Stimulated activated CD4-positive, alpha-beta T cell treated with anti-CD3 and anti-CD28 coated beads, Interleukin-4, amount 100 ng/mL, for 1 hour (primary cell): ENCODE results near the gene AMIGO2.
"Not testable (repeated sequence)": the region's sequence is repeated elsewhere in the genome, so short reads cannot be mapped to it uniquely, and the experiment has no call there.

Experiments
- DNase-seq: peaks from one replicate; pipeline ENCODE4 v3.0.0-alpha.2; 2020

Gene AMIGO2

GRCh38 chr12:47071241-47071852 is 8.4 kb downstream of the AMIGO2 start:
- DNase-seq = no peak

- DNase-seq = no peak
Measured at GRCh38 chr12:47070310-47070709, 9.4 kb downstream of the AMIGO2 start.

GRCh38 chr12:47068539-47068938 is 11.2 kb downstream of the AMIGO2 start:
- no peak for DNase-seq

GRCh38 chr12:47067771-47068431 is 11.9 kb downstream of the AMIGO2 start:
- no peak for DNase-seq

- DNase-seq = no peak
Measured at GRCh38 chr12:47067176-47067575, 12.6 kb downstream of the AMIGO2 start.

GRCh38 chr12:47066278-47067025 is 13.3 kb downstream of the AMIGO2 start:
- DNase-seq = no peak

GRCh38 chr12:47065546-47065945 is 14.2 kb downstream of the AMIGO2 start:
- DNase-seq = no peak

GRCh38 chr12:47058640-47059039 is 21.1 kb downstream of the AMIGO2 start:
- not testable (repeated sequence) for DNase-seq

GRCh38 chr12:47056944-47057343 is 22.8 kb downstream of the AMIGO2 start:
- DNase-seq = not testable (repeated sequence)

GRCh38 chr12:47055856-47056255 is 23.9 kb downstream of the AMIGO2 start:
- DNase-seq = not testable (repeated sequence)

- DNase-seq = no peak
Measured at GRCh38 chr12:47054659-47055058, 25.1 kb downstream of the AMIGO2 start.

GRCh38 chr12:47053961-47054360 is 25.8 kb downstream of the AMIGO2 start:
- no peak for DNase-seq

- DNase-seq = no peak
Measured at GRCh38 chr12:47052274-47052673, 27.5 kb downstream of the AMIGO2 start.

GRCh38 chr12:47051291-47051690 is 28.5 kb downstream of the AMIGO2 start:
- DNase-seq = not testable (repeated sequence)

- DNase-seq = no peak
Measured at GRCh38 chr12:47048541-47048940, 31.2 kb downstream of the AMIGO2 start.

GRCh38 chr12:47041327-47041726 is 38.4 kb downstream of the AMIGO2 start:
- no peak for DNase-seq

GRCh38 chr12:47039756-47040155 is 40.0 kb downstream of the AMIGO2 start:
- DNase-seq = no peak

- DNase-seq = no peak
Measured at GRCh38 chr12:47039079-47039478, 40.7 kb downstream of the AMIGO2 start.

GRCh38 chr12:47038270-47038748 is 41.5 kb downstream of the AMIGO2 start:
- no peak for DNase-seq

- no peak for DNase-seq
Measured at GRCh38 chr12:47035484-47035883, 44.3 kb downstream of the AMIGO2 start.

GRCh38 chr12:47034661-47035060 is 45.1 kb downstream of the AMIGO2 start:
- no peak for DNase-seq

- no peak for DNase-seq
Measured at GRCh38 chr12:47033789-47034555, 45.8 kb downstream of the AMIGO2 start.

GRCh38 chr12:47033081-47033480 is 46.7 kb downstream of the AMIGO2 start:
- no peak for DNase-seq
